Keratinocyte (primary cell): ENCODE data around the gene DTD2. TPM values are rescaled to one million over a fixed set of nuclear protein-coding genes. Genes with fewer than 3 reads are reported as not detected.

Source experiments
- DNase-seq: peaks from one replicate; pipeline ENCODE4 v3.0.0-alpha.2; 2011; ENCODE audit warnings: low read depth, missing footprints, low spot score
- FAIRE-seq: peaks from 2 replicates; lab custom pipeline; 2011; peaks lifted over from hg19 to GRCh38; lab: Jason Lieb, UNC
- H2AFZ ChIP-seq: 2 replicates; pipeline ENCODE4 v1.6.0; 2012; ENCODE audit warnings: low read length, control low read depth, inconsistent platforms; ENCODE audit not compliant: control insufficient read depth
- H3K27ac ChIP-seq: 2 replicates; pipeline ENCODE4 v1.5.1; 2011; ENCODE audit warnings: low read length; ENCODE audit not compliant: control insufficient read depth, insufficient read depth
- H3K27me3 ChIP-seq: 3 replicates; pipeline ENCODE4 v1.6.0; 2011; ENCODE audit warnings: low read length; ENCODE audit not compliant: control insufficient read depth, insufficient read depth; ENCODE audit errors: extremely low read depth
- H3K36me3 ChIP-seq, 2 experiments: 2 replicates in 1 of 2; 3 replicates in 1 of 2; pipeline ENCODE4 v1.5.1; 2011; ENCODE audit warnings: low read length in 2 of 2, mild to moderate bottlenecking in 1 of 2; ENCODE audit not compliant: control insufficient read depth in 2 of 2, insufficient read depth in 2 of 2; ENCODE audit errors: extremely low read depth in 1 of 2
- H3K4me1 ChIP-seq: 3 replicates; pipeline ENCODE4 v1.5.1; 2011; ENCODE audit warnings: low read length; ENCODE audit not compliant: control insufficient read depth, insufficient read depth; ENCODE audit errors: extremely low read depth
- H3K4me2 ChIP-seq: 3 replicates; pipeline ENCODE4 v1.6.0; 2011; ENCODE audit warnings: low read depth, low read length; ENCODE audit not compliant: control insufficient read depth, insufficient read depth; ENCODE audit errors: extremely low read depth
- H3K4me3 ChIP-seq, 3 experiments: fragments of 200-600 bp in 1 of 3; sonication (generic) in 1 of 3; 2 replicates in 2 of 3; 3 replicates in 1 of 3; pipeline ENCODE4 v1.5.1; 2011 to 2016; ENCODE audit warnings: low read length in 3 of 3, mild to moderate bottlenecking in 3 of 3, control low read depth in 2 of 3, inconsistent platforms in 1 of 3, low read depth in 1 of 3, mixed read lengths in 1 of 3, mixed run types in 1 of 3, moderate library complexity in 1 of 3; ENCODE audit not compliant: control insufficient read depth in 2 of 3, insufficient read depth in 2 of 3; ENCODE audit errors: extremely low read depth in 1 of 3
- H3K79me2 ChIP-seq: 2 replicates; pipeline ENCODE4 v1.6.0; 2012; ENCODE audit warnings: low read length; ENCODE audit not compliant: control insufficient read depth, insufficient read depth
- H3K9ac ChIP-seq: 3 replicates; pipeline ENCODE4 v1.6.0; 2011; ENCODE audit warnings: low read length; ENCODE audit not compliant: control insufficient read depth, insufficient read depth; ENCODE audit errors: extremely low read depth
- H3K9me1 ChIP-seq: 3 replicates; pipeline ENCODE4 v1.6.0; 2011; ENCODE audit warnings: low read length; ENCODE audit not compliant: control insufficient read depth, insufficient read depth; ENCODE audit errors: extremely low read depth
- H3K9me3 ChIP-seq: 2 replicates; pipeline ENCODE4 v1.5.1; 2012; ENCODE audit warnings: low read depth, low read length; ENCODE audit not compliant: control insufficient read depth
- H4K20me1 ChIP-seq: 3 replicates; pipeline ENCODE4 v1.6.0; 2011; ENCODE audit warnings: low read length; ENCODE audit not compliant: control insufficient read depth, insufficient read depth; ENCODE audit errors: extremely low read depth
- CTCF ChIP-seq, 3 experiments: IDR thresholded peaks in 1 of 3; conservative IDR thresholded peaks in 1 of 3; optimal IDR thresholded peaks in 1 of 3; 2 replicates in 2 of 3; 3 replicates in 1 of 3; pipeline versions ENCODE3 to v1.5.1; 2011; ENCODE audit warnings: low read length in 3 of 3, mild to moderate bottlenecking in 3 of 3, moderate library complexity in 2 of 3, control low read depth in 1 of 3, inconsistent platforms in 1 of 3; ENCODE audit not compliant: insufficient read depth in 2 of 3; ENCODE audit errors: extremely low read depth in 1 of 3
- EZH2 ChIP-seq: IDR thresholded peaks from one replicate; pipeline ENCODE4 v1.6.1; 2012; ENCODE audit warnings: inconsistent platforms, mild to moderate bottlenecking, low read length, moderate library complexity
- dilution Hi-C: fragments of 300-500 bp; cut with MboI; formaldehyde crosslinking; loops from one replicate; pipeline ENCODE4 v1.7.0; 2020; ENCODE audit warnings: low sequenced_read_pairs; ENCODE audit not compliant: extremely low pct_ligation_motif_present
- polyA plus RNA-seq, 5 experiments: library from polyadenylated mRNA; depleted of rRNA in 3 of 5; stranded (reverse) in 3 of 5; stranded (forward) in 1 of 5; unstranded in 1 of 5; fragments of >200 nt; gene quantifications; 1 replicate in 1 of 5; 2 replicates in 3 of 5; 3 replicates in 1 of 5; pipeline versions ENCODE4 v1.2.1 to v1.2.3, GENCODE V29; 2011 to 2012; ENCODE audit warnings: missing spikeins in 2 of 5, low read depth in 1 of 5, low replicate concordance in 1 of 5

The DTD2 gene
- polyA plus RNA-seq, 1 donor (not counting 4 experiments of a cell fraction or from before 2014, with no cell fraction given): 22.3 TPM

- H3K27ac ChIP-seq: no peak overlapping the region
- TF ChIP-seq CTCF (optimal IDR thresholded peaks at IDR 0.05 in 1 of 3, IDR thresholded peaks at IDR 0.05 in 1 of 3, conservative IDR thresholded peaks at IDR 0.05 in 1 of 3; ENCODE audit: extremely low read depth in 1 of 3, insufficient read depth in 2 of 3, low read length in 3 of 3): no peak
- no peak for TF ChIP-seq EZH2
- no peaks in the 10 kb centered on the region for H3K4me1 ChIP-seq
- H3K36me3 ChIP-seq: peaks cover 3% of the 10 kb centered on the region in 2 experiments
- no peak overlapping the region for H2AFZ ChIP-seq
- DNase-seq (no peak), FAIRE-seq (no peak)
- no peaks in the 10 kb centered on the region for H3K27me3 ChIP-seq
- H3K9me3 ChIP-seq: no peaks in the 10 kb centered on the region
- no peaks in the 10 kb centered on the region for H4K20me1 ChIP-seq
- peaks cover 3% of the 10 kb centered on the region for H3K79me2 ChIP-seq
- H3K4me2 ChIP-seq: no peak overlapping the region
- H3K9ac ChIP-seq: no peak overlapping the region
- H3K9me1 ChIP-seq: no peaks in the 10 kb centered on the region
- H3K4me3 ChIP-seq: no peak overlapping the region
- dilution Hi-C loops: no loop called here
Observed at GRCh38 chr14:31402764-31403439, 54.4 kb downstream of the DTD2 start.

GRCh38 chr14:31401369-31401932 is 55.9 kb downstream of the DTD2 start:
- Histone ChIP-seq H3K79me2 (peaks cover 3% of the 10 kb centered on the region), H4K20me1 (no peaks in the 10 kb centered on the region), H3K9me3 (no peaks in the 10 kb centered on the region), H3K4me3 (no peak overlapping the region), H3K4me2 (no peak overlapping the region), H3K9me1 (no peaks in the 10 kb centered on the region), H3K36me3 (peaks cover 3% of the 10 kb centered on the region in 2 experiments), H3K9ac (no peak overlapping the region), H2AFZ (no peak overlapping the region), H3K4me1 (no peaks in the 10 kb centered on the region), H3K27ac (no peak overlapping the region), H3K27me3 (no peaks in the 10 kb centered on the region)
- FAIRE-seq (no peak), DNase-seq (no peak)
- dilution Hi-C loops: no loop called here
- TF ChIP-seq EZH2 (no peak), CTCF (optimal IDR thresholded peaks at IDR 0.05 in 1 of 3, IDR thresholded peaks at IDR 0.05 in 1 of 3, conservative IDR thresholded peaks at IDR 0.05 in 1 of 3; ENCODE audit: extremely low read depth in 1 of 3, insufficient read depth in 2 of 3, low read length in 3 of 3) (no peak)
